Diencephalon (tissue), 1 donor: ENCODE results near the gene VARS1. TPM values are rescaled to one million over a fixed set of nuclear protein-coding genes. Genes with fewer than 3 reads are reported as not detected.
A peak's percentile ranks its signal among the peaks of the same experiment; 100 is the strongest.

Source experiments
- small RNA-seq: library from RNA; depleted of rRNA; stranded (forward); fragments of <200 nt; gene quantifications from one replicate; pipeline ENCODE3, GENCODE V24; 2014
- total RNA-seq: library from RNA; depleted of rRNA; stranded (reverse); fragments of >200 nt; gene quantifications from one replicate; pipeline ENCODE4 v1.2.3, GENCODE V29; 2014

Gene VARS1
- total RNA-seq, result 36.0 TPM

GRCh38 chr6:31795616-31796298, at the start of gene VARS1:
Gene VARS1, minus strand, starts transcription at chr6:31795752. Its CDS starts 535 bp downstream, at chr6:31795217.

GRCh38 chr6:31827286-31828079, 31.9 kb upstream of the VARS1 start, which contains the start of gene HSPA1B:
Gene HSPA1B, plus strand, starts transcription at chr6:31827738. Its CDS starts 213 bp downstream, at chr6:31827951.

GRCh38 chr6:31815025-31815838, 19.7 kb upstream of the VARS1 start, which contains the start of the genes HSPA1A and HSPA1L:
Gene HSPA1A, plus strand, starts transcription at chr6:31815543. Its CDS starts 214 bp downstream, at chr6:31815757.
Gene HSPA1L, minus strand, starts transcription at chr6:31815283. Its CDS starts 3,311 bp downstream, at chr6:31811972.

GRCh38 chr6:31806470-31807272, 11.1 kb upstream of the VARS1 start, which contains the start of gene LSM2:
Gene LSM2, minus strand, starts transcription at chr6:31806966. Its CDS starts 209 bp downstream, at chr6:31806757.

GRCh38 chr6:31776989-31777666, 18.4 kb downstream of the VARS1 start, which contains the start of gene VWA7:
Gene VWA7, minus strand, starts transcription at chr6:31777328. Its CDS starts 549 bp downstream, at chr6:31776779.

GRCh38 chr6:31762356-31762755, 33.2 kb downstream of the VARS1 start, which contains the start of gene SAPCD1:
Gene SAPCD1, plus strand, starts transcription at chr6:31762656. Its CDS starts 399 bp downstream, at chr6:31763055.

Small RNAs within 50 kb of the gene (small RNA-seq; reads per million reads assigned to genes)
- gene MSH5-SAPCD1 (not detected), gene RF00019 (not detected), gene RNU6-850P (not detected), gene SAPCD1 (not detected), gene SNORD48 (98.7 reads per million, percentile 97 among the genes with 10 or more reads in this experiment), gene SNORD52 (not detected)

Other genes with a start within 250 kb of the VARS1 start
- gene ATP6V1G2, start 249.1 kb downstream of the VARS1 start, total RNA-seq, result 69.4 TPM
- gene NFKBIL1, start 248.1 kb downstream of the VARS1 start, total RNA-seq, result 16.1 TPM
- not detected for gene LTA, start 223.5 kb downstream of the VARS1 start, total RNA-seq
- 0.23 TPM for gene TNF, start 220.2 kb downstream of the VARS1 start, total RNA-seq
- gene LTB, start 213.3 kb downstream of the VARS1 start, total RNA-seq, result 0.46 TPM
- 6.0 TPM for gene LST1, start 209.5 kb downstream of the VARS1 start, total RNA-seq
- gene NCR3, start 202.7 kb downstream of the VARS1 start, total RNA-seq, result not detected
- gene AIF1, start 180.5 kb downstream of the VARS1 start, total RNA-seq, result 22.6 TPM
- gene PRRC2A, start 175.0 kb downstream of the VARS1 start, total RNA-seq, result 48.0 TPM
- gene BAG6, start 143.1 kb downstream of the VARS1 start, total RNA-seq, result 174 TPM
- gene APOM, start 139.9 kb downstream of the VARS1 start, total RNA-seq, result 0.69 TPM
- gene C6orf47, start 135.0 kb downstream of the VARS1 start, total RNA-seq, result 15.9 TPM
- 12.0 TPM for gene GPANK1, start 130.8 kb downstream of the VARS1 start, total RNA-seq
- 70.1 TPM for gene CSNK2B, start 129.7 kb downstream of the VARS1 start, total RNA-seq
- 3.7 TPM for gene LY6G5B, start 125.8 kb downstream of the VARS1 start, total RNA-seq
- 2.5 TPM for gene LY6G5C, start 114.7 kb downstream of the VARS1 start, total RNA-seq
- 47.5 TPM for gene ABHD16A, start 92.4 kb downstream of the VARS1 start, total RNA-seq
- not detected for gene LY6G6F, start 88.9 kb downstream of the VARS1 start, total RNA-seq
- not detected for gene LY6G6D, start 80.4 kb downstream of the VARS1 start, total RNA-seq
- gene LY6G6C, start 74.0 kb downstream of the VARS1 start, total RNA-seq, result not detected
- not detected for gene MPIG6B, start 72.4 kb downstream of the VARS1 start, total RNA-seq
- 86.3 TPM for gene DDAH2, start 66.5 kb downstream of the VARS1 start, total RNA-seq
- 44.1 TPM for gene CLIC1, start 59.2 kb downstream of the VARS1 start, total RNA-seq
- gene MSH5, start 55.7 kb downstream of the VARS1 start, total RNA-seq, result 8.8 TPM
- gene SAPCD1, start 33.1 kb downstream of the VARS1 start, total RNA-seq, result 2.1 TPM
- gene VWA7, start 18.4 kb downstream of the VARS1 start, total RNA-seq, result 0.69 TPM
- 23.3 TPM for gene LSM2, start 11.2 kb upstream of the VARS1 start, total RNA-seq
- gene HSPA1L, start 19.5 kb upstream of the VARS1 start, total RNA-seq, result 8.1 TPM
- 190 TPM for gene HSPA1A, start 19.8 kb upstream of the VARS1 start, total RNA-seq
- 176 TPM for gene HSPA1B, start 32.0 kb upstream of the VARS1 start, total RNA-seq
- 18.2 TPM for gene NEU1, start 67.1 kb upstream of the VARS1 start, total RNA-seq
- gene SLC44A4, start 83.2 kb upstream of the VARS1 start, total RNA-seq, result not detected
- 78.0 TPM for gene EHMT2, start 101.9 kb upstream of the VARS1 start, total RNA-seq
- 19.4 TPM for gene ZBTB12, start 106.3 kb upstream of the VARS1 start, total RNA-seq
- 5.3 TPM for gene C2, start 132.0 kb upstream of the VARS1 start, total RNA-seq
- gene CFB, start 150.3 kb upstream of the VARS1 start, total RNA-seq, result 3.2 TPM
- gene NELFE, start 163.2 kb upstream of the VARS1 start, total RNA-seq, result 47.5 TPM
- 33.0 TPM for gene SKIC2, start 163.4 kb upstream of the VARS1 start, total RNA-seq
- gene DXO, start 176.4 kb upstream of the VARS1 start, total RNA-seq, result 8.5 TPM
- 45.9 TPM for gene C4A, start 186.3 kb upstream of the VARS1 start, total RNA-seq
- gene C4B, start 219.0 kb upstream of the VARS1 start, total RNA-seq, result 47.7 TPM
- gene CYP21A2, start 242.7 kb upstream of the VARS1 start, total RNA-seq, result 0.23 TPM